ENCODE measurements around the gene TSPAN9. TPM values are rescaled to one million over a fixed set of nuclear protein-coding genes. Genes with fewer than 3 reads are reported as not detected.
A peak's percentile ranks its signal among the peaks of the same experiment; 100 is the strongest.

Gene TSPAN9
- polyA plus RNA-seq, 1 experiment, result 67.0 TPM

GRCh38 chr12:3311491-3312103, 234.4 kb downstream of the TSPAN9 start:
- Histone ChIP-seq H3K36me3 (ENCODE audit: control insufficient read depth, insufficient read depth, low read length) (no peaks in the 10 kb centered on the region), H3K27me3 (ENCODE audit: control insufficient read depth, insufficient read depth, low read length) (peaks cover 9% of the 10 kb centered on the region), H3K4me3 (ENCODE audit: low read depth, low read length) (no peak overlapping the region)
- CTCF ChIA-PET, result interaction anchor here (1.0 to 6.8 kb wide), 4 partner anchors 11 to 492 kb away, joined by 3 to 96 read pairs (median 4); no protein-coding TSS in a partner anchor
- DNase-seq (ENCODE audit: low read depth), result no peak
- no peak for TF ChIP-seq CTCF (IDR thresholded peaks at IDR 0.05; ENCODE audit: insufficient read depth, low read depth, low read length)
- POLR2A ChIA-PET, result no interaction called here

DNA sequence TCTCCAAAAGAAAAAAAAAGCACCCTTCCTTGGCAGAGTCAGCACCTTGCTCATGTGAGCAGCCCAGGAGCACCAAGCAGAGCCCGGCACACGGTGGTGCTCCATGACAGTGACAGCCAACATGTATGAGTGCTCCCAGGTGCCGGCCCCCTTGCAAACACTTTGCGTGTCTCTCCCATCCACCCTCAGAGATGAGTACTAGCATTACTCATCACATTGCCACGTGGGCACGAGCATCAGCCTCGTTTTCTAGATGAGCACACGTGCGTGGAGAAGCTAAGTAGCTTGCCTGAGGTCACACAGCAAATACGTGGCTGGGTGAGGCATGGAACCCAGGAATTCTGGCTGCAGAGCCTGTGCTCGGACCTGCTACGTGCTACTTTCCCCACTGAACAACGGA, 235.9 kb downstream of the TSPAN9 start:
- ChIA-PET POLR2A (no interaction called here), CTCF (interaction anchor here (0.7 to 6.8 kb wide), 8 partner anchors 9 to 493 kb away, joined by 3 to 96 read pairs (median 6); no protein-coding TSS in a partner anchor)
- TF ChIP-seq CTCF (IDR thresholded peaks at IDR 0.05; ENCODE audit: insufficient read depth, low read depth, low read length), result no peak
- H3K36me3 ChIP-seq (ENCODE audit: control insufficient read depth, insufficient read depth, low read length), result no peaks in the 10 kb centered on the region
- H3K27me3 ChIP-seq (ENCODE audit: control insufficient read depth, insufficient read depth, low read length), result peaks cover 4% of the 10 kb centered on the region
- H3K4me3 ChIP-seq (ENCODE audit: low read depth, low read length), result no peak overlapping the region
- peak; percentile 75 for DNase-seq (ENCODE audit: low read depth)

DNA sequence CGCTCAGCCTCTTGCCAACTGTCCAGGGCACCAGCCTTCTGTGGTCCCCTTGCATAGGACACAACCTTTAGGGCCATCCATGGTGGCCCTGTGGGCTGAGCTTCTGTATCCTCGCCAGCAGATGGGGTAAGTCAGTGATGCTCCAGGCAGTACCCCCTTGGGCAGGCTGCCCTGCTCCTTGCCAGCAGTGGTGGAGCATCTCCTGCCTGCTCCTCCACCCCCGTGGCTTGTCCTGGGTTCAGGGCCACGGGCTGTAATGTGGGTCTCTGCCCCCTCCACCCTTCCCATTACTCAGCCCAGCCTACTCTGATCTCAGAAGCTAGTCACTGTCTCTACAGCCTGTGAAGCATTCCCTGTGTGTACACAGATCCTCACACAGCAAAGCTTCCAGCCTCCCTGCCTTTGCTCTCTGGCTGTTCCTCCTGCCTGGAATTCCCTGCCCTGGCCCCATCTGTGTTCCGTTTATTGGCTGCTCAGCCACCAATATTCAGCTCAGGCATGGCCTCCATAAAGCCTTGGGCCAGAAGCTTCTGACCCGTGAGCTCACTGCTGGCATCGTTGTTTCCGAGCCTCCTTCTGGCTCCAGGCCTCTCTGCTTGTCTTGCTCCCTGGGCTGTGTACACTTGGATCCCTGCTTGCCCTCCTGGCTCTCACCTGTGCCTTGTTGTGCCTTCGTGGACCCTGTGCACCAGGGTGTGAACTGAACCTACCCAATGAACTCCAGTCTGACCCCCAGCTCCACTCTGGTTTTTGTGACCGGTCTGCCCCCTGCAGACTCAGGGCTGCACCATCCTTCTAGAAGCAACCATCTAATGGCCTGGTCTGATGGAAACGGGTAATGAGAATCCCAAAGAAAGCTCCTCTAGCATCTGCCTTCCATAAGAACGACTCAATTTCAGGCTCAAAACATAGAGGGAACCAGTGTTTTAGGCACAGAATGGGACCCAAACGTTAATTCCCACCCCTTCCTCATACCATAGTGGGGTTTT, 236.8 kb downstream of the TSPAN9 start:
- Histone ChIP-seq H3K4me3 (ENCODE audit: low read depth, low read length) (no peak overlapping the region), H3K36me3 (ENCODE audit: control insufficient read depth, insufficient read depth, low read length) (no peaks in the 10 kb centered on the region), H3K27me3 (ENCODE audit: control insufficient read depth, insufficient read depth, low read length) (no peaks in the 10 kb centered on the region; the same call in 1 of the 2 replicates)
- ChIA-PET POLR2A (interaction anchor here (0.6 kb wide), 1 partner anchor 465 kb away, joined by 3 read pairs; no protein-coding TSS in a partner anchor), CTCF (interaction anchor here (0.7 to 6.8 kb wide), 13 partner anchors 8 to 492 kb away, joined by 3 to 96 read pairs (median 4); no protein-coding TSS in a partner anchor)
- DNase-seq (ENCODE audit: low read depth), result no peak
- TF ChIP-seq CTCF (IDR thresholded peaks at IDR 0.05; ENCODE audit: insufficient read depth, low read depth, low read length), result peak; percentile 54; the same call in 1 of the 2 replicates

DNA sequence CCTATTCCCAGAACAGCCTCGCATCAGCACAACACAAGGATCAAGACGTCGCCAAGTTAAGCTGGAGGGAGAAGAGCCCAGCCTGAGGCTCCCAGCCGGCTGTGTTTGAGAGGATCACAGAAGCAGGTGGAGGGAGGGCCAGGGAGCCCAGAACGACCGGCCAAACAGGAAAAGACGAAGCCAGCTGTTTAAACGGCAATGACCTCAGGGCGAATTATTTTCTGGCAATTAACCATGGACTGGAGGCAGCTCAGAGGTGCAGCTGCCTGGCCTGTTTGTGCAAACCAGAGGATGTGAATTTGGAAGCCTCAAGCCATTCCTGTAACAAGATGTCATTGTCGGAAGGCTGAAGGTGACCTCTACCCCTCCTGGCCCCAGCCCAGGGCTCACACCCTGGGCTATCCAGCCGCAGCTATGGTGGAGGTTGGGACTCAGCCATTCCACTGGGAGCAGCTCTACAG, 238.1 kb downstream of the TSPAN9 start:
- TF ChIP-seq CTCF (IDR thresholded peaks at IDR 0.05; ENCODE audit: insufficient read depth, low read depth, low read length), result no peak
- no peaks in the 10 kb centered on the region for H3K36me3 ChIP-seq (ENCODE audit: control insufficient read depth, insufficient read depth, low read length)
- DNase-seq (ENCODE audit: low read depth), result peak; percentile 50
- no peak overlapping the region for H3K4me3 ChIP-seq (ENCODE audit: low read depth, low read length)
- no peaks in the 10 kb centered on the region; the same call in 1 of the 2 replicates for H3K27me3 ChIP-seq (ENCODE audit: control insufficient read depth, insufficient read depth, low read length)
- POLR2A ChIA-PET, result interaction anchor here (0.6 kb wide), 1 partner anchor 165 kb away, joined by 3 read pairs; no protein-coding TSS in a partner anchor
- CTCF ChIA-PET, result interaction anchor here (0.8 to 6.8 kb wide), 9 partner anchors 9 to 488 kb away, joined by 3 to 96 read pairs (median 4); no protein-coding TSS in a partner anchor
